Mesendoderm (in vitro differentiated cells): ENCODE measurements around the gene ADAMTS12.

Experiments used
- DNase-seq: peaks from one replicate; pipeline ENCODE4 v3.0.0; 2013
- H2AK5ac ChIP-seq: 2 replicates; pipeline ENCODE4 v1.6.1; 2013; ENCODE audit warnings: low read length, inconsistent platforms
- H2BK120ac ChIP-seq: 2 replicates; pipeline ENCODE4 v1.6.1; 2013; ENCODE audit warnings: low read depth, mild to moderate bottlenecking, low read length, moderate library complexity, mixed read lengths
- H2BK15ac ChIP-seq: replicated peaks from 2 replicates; pipeline ENCODE4 v1.6.1; 2013; ENCODE audit warnings: low read depth, mild to moderate bottlenecking, moderate library complexity
- H2BK5ac ChIP-seq: 2 replicates; pipeline ENCODE4 v1.6.1; 2013; ENCODE audit warnings: low read length, inconsistent platforms
- H3K18ac ChIP-seq: 2 replicates; pipeline ENCODE4 v1.6.1; 2013; ENCODE audit warnings: mild to moderate bottlenecking, low read length, mixed read lengths
- H3K23ac ChIP-seq: one replicate; pipeline ENCODE4 v1.6.1; 2013; ENCODE audit warnings: low read length
- H3K27ac ChIP-seq: 2 replicates; pipeline ENCODE4 v1.5.1; 2013; ENCODE audit warnings: low read depth, mild to moderate bottlenecking, inconsistent platforms, low read length, moderate library complexity
- H3K27me3 ChIP-seq: 2 replicates; pipeline ENCODE4 v1.6.1; 2013; ENCODE audit warnings: low read length, control low read depth, mild to moderate bottlenecking, inconsistent platforms; ENCODE audit not compliant: insufficient read depth, poor library complexity
- H3K36me3 ChIP-seq: 2 replicates; pipeline ENCODE4 v1.6.1; 2013; ENCODE audit warnings: low read length, inconsistent platforms; ENCODE audit not compliant: control insufficient read depth, insufficient read depth
- H3K4ac ChIP-seq: one replicate; pipeline ENCODE4 v1.6.1; 2013; ENCODE audit warnings: low read depth, mild to moderate bottlenecking, low read length, moderate library complexity
- H3K4me1 ChIP-seq: 2 replicates; pipeline ENCODE4 v1.6.1; 2013; ENCODE audit warnings: low read depth, low read length, inconsistent platforms; ENCODE audit not compliant: control insufficient read depth
- H3K4me2 ChIP-seq: 2 replicates; pipeline ENCODE4 v1.6.1; 2013; ENCODE audit warnings: low read length
- H3K4me3 ChIP-seq: 2 replicates; pipeline ENCODE4 v1.5.1; 2013; ENCODE audit warnings: mild to moderate bottlenecking, low read length
- H3K56ac ChIP-seq: one replicate; pipeline ENCODE4 v1.6.1; 2013; ENCODE audit warnings: low read length
- H3K79me1 ChIP-seq: 2 replicates; pipeline ENCODE4 v1.6.1; 2013; ENCODE audit warnings: low read length, inconsistent platforms
- H3K79me2 ChIP-seq: 2 replicates; pipeline ENCODE4 v1.6.1; 2013; ENCODE audit warnings: mild to moderate bottlenecking, low read length; ENCODE audit not compliant: control insufficient read depth, insufficient read depth
- H3K9ac ChIP-seq: 2 replicates; pipeline ENCODE4 v1.6.1; 2013; ENCODE audit warnings: low read length, inconsistent platforms
- H4K5ac ChIP-seq: one replicate; pipeline ENCODE4 v1.6.1; 2013; ENCODE audit warnings: low read length
- H4K8ac ChIP-seq: one replicate; pipeline ENCODE4 v1.6.1; 2013; ENCODE audit warnings: low read depth, mild to moderate bottlenecking, control low read depth, low read length, moderate library complexity
- WGBS: extraction: QIAGEN DNeasy Blood & Tissue Kit; methylation state at CpG from one replicate; pipeline ENCODE4 v1.1.7; 2013; ENCODE audit warnings: low lambda C conversion rate, missing lambda C conversion rate; ENCODE audit not compliant: insufficient coverage; ENCODE audit errors: extremely low coverage; 5-methylcytosine and 5-hydroxymethylcytosine counted together

The ADAMTS12 gene

DNA sequence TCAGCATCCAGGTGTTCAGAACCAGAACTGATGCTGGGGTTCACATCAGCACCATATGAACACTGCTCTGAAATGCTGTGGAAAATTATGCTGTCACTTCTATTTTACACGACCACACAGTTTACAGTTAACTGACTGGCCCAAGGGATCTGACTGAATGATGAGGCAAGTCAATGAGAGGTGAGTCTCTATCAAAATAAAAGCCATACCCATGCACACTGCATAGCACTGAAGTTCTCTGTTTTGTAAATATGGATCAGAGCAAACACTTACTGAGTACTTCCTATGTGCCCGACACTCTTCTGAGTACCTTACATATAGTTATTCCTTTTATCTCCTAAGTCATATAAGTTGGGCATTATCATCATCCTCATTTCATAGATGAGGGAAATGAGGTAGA is 328.3 kb downstream of the ADAMTS12 start:
- Histone ChIP-seq H3K4me2 (no peak overlapping the region), H2BK5ac (no peak overlapping the region), H4K8ac (no peak overlapping the region), H3K4me1 (no peaks in the 10 kb centered on the region), H2AK5ac (no peak overlapping the region), H3K79me2 (no peaks in the 10 kb centered on the region), H3K27ac (no peak overlapping the region), H3K56ac (no peak overlapping the region), H3K4me3 (no peak overlapping the region), H2BK120ac (no peak overlapping the region), H3K18ac (no peak overlapping the region), H3K27me3 (no peaks in the 10 kb centered on the region), H3K9ac (no peak overlapping the region), H3K4ac (no peak overlapping the region), H3K23ac (no peak overlapping the region), H3K79me1 (no peaks in the 10 kb centered on the region), H4K5ac (no peak overlapping the region), H2BK15ac (no peak overlapping the region), H3K36me3 (no peaks in the 10 kb centered on the region)
- no CpG with 5 or more reads among the region's 2 CpGs for WGBS
- DNase-seq: no peak

DNA sequence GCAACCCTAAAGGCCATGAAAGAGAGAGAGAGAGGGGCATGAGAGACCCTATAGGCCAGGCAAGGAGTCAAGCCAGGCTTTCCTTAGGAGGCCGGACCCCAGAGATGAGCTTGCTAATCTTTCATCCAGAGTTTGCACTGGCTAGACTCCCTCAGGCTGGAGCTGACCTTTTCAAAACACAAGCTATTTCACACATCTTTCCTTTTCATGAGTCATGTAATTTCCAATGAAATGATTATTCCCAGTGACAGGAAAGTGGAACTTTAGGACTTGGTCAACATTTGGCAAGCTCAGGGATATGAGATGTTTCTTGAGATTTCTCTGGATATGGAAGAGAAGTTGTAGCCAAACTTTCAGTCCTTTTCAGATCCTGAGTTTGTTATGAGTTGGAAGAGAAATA is 333.3 kb downstream of the ADAMTS12 start:
- Histone ChIP-seq H2BK120ac (no peak overlapping the region), H2AK5ac (no peak overlapping the region), H3K79me1 (no peaks in the 10 kb centered on the region), H3K9ac (no peak overlapping the region), H3K4me1 (no peaks in the 10 kb centered on the region), H4K5ac (no peak overlapping the region), H3K79me2 (no peaks in the 10 kb centered on the region), H3K4me2 (no peak overlapping the region), H3K36me3 (no peaks in the 10 kb centered on the region), H3K27me3 (no peaks in the 10 kb centered on the region), H3K4me3 (no peak overlapping the region), H4K8ac (no peak overlapping the region), H3K18ac (no peak overlapping the region), H3K4ac (no peak overlapping the region), H2BK5ac (no peak overlapping the region), H3K56ac (no peak overlapping the region), H2BK15ac (no peak overlapping the region), H3K27ac (no peak overlapping the region), H3K23ac (no peak overlapping the region)
- WGBS: no CpG with 5 or more reads among the region's 1 CpG
- DNase-seq: no peak

DNA sequence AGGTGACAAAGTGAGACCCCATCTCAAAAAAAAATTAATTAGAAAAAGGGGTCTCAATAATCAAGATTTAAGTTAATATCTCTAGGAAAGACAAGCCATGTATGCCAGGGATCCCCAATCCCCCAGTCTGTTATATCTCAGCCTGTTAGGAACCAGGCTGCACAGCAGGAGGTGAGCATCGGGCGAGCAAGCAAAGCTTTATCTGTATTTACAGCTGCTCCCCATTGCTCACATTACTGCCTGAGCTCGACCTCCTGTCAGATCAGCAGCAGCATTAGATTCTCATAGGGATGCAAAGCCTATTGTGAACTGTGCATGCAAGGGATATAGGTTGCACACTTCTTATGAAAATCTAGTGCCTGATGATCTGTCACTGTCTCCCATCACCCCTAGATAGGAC is 334.2 kb downstream of the ADAMTS12 start:
- Histone ChIP-seq H3K23ac (no peak overlapping the region), H3K56ac (no peak overlapping the region), H3K79me1 (no peaks in the 10 kb centered on the region), H3K4me2 (no peak overlapping the region), H3K27ac (no peak overlapping the region), H4K5ac (no peak overlapping the region), H3K4me1 (no peaks in the 10 kb centered on the region), H3K36me3 (no peaks in the 10 kb centered on the region), H2BK120ac (no peak overlapping the region), H3K79me2 (no peaks in the 10 kb centered on the region), H3K18ac (no peak overlapping the region), H3K27me3 (no peaks in the 10 kb centered on the region), H2BK5ac (no peak overlapping the region), H4K8ac (no peak overlapping the region), H3K4me3 (no peak overlapping the region), H3K4ac (no peak overlapping the region), H2AK5ac (no peak overlapping the region), H2BK15ac (no peak overlapping the region), H3K9ac (no peak overlapping the region)
- WGBS: no CpG with 5 or more reads among the region's 3 CpGs
- DNase-seq: no peak

- H3K23ac ChIP-seq: no peak overlapping the region
- no peaks in the 10 kb centered on the region for H3K79me1 ChIP-seq
- no peak overlapping the region for H3K4me3 ChIP-seq
- no peak for DNase-seq
- no peak overlapping the region for H3K9ac ChIP-seq
- H3K4me2 ChIP-seq: no peak overlapping the region
- H3K4me1 ChIP-seq: no peaks in the 10 kb centered on the region
- H4K8ac ChIP-seq: no peak overlapping the region
- no peaks in the 10 kb centered on the region for H3K27me3 ChIP-seq
- no peak overlapping the region for H2BK120ac ChIP-seq
- H2BK5ac ChIP-seq: no peak overlapping the region
- no peak overlapping the region for H3K56ac ChIP-seq
- no peaks in the 10 kb centered on the region for H3K36me3 ChIP-seq
- H2AK5ac ChIP-seq: no peak overlapping the region
- no peak overlapping the region for H2BK15ac ChIP-seq
- H3K27ac ChIP-seq: no peak overlapping the region
- no peak overlapping the region for H3K4ac ChIP-seq
- H3K18ac ChIP-seq: no peak overlapping the region
- no peak overlapping the region for H4K5ac ChIP-seq
- no peaks in the 10 kb centered on the region for H3K79me2 ChIP-seq
- no CpG with 5 or more reads among the region's 8 CpGs for WGBS
These were observed 335.2 kb downstream of the ADAMTS12 start for GRCh38 chr5:33556330-33557328.

GRCh38 chr5:33549982-33550567 is 341.7 kb downstream of the ADAMTS12 start:
- H2BK120ac ChIP-seq: no peak overlapping the region
- H2BK5ac ChIP-seq: no peak overlapping the region
- H3K36me3 ChIP-seq: no peaks in the 10 kb centered on the region
- no peak overlapping the region for H3K18ac ChIP-seq
- no peaks in the 10 kb centered on the region for H3K4me1 ChIP-seq
- no peak overlapping the region for H3K9ac ChIP-seq
- no peak overlapping the region for H3K23ac ChIP-seq
- no peak overlapping the region for H2AK5ac ChIP-seq
- no peak overlapping the region for H4K8ac ChIP-seq
- H3K4me3 ChIP-seq: no peak overlapping the region
- WGBS: no CpG with 5 or more reads among the region's 6 CpGs
- no peaks in the 10 kb centered on the region for H3K27me3 ChIP-seq
- DNase-seq: no peak
- H3K56ac ChIP-seq: no peak overlapping the region
- H3K79me1 ChIP-seq: no peaks in the 10 kb centered on the region
- no peak overlapping the region for H3K27ac ChIP-seq
- H4K5ac ChIP-seq: no peak overlapping the region
- H3K4ac ChIP-seq: no peak overlapping the region
- no peak overlapping the region for H3K4me2 ChIP-seq
- no peaks in the 10 kb centered on the region for H3K79me2 ChIP-seq
- H2BK15ac ChIP-seq: no peak overlapping the region
